ENCODE results near the gene SZRD1. TPM values are rescaled to one million over a fixed set of nuclear protein-coding genes. Genes with fewer than 3 reads are reported as not detected.

Gene SZRD1
- total RNA-seq, 1 experiment from 2014 or later: 136 TPM

GRCh38 chr1:16440131-16440469, 73.1 kb downstream of the SZRD1 start:
- peak; percentile 43 for ATAC-seq
- CTCF ChIA-PET: no interaction called here

GRCh38 chr1:16440470-16441281, 73.6 kb downstream of the SZRD1 start, which contains the start of gene NECAP2:
NECAP2 (plus strand) TSS chr1:16440724; CDS start chr1:16440762, 38 bp downstream.
- intact Hi-C loops (cut with micrococcal nuclease): loop anchor here (5.0 kb wide), 2 partner anchors 73 to 167 kb away; partner anchors contain the start of gene SZRD1
- peaks cover 3% of the 10 kb centered on the region for H3K4me1 ChIP-seq (ENCODE audit: insufficient read depth, low read length)
- peak within 1 kb of the TSS; percentile 87 for H3K9ac ChIP-seq (ENCODE audit: low read length)
- TF ChIP-seq EZH2 (IDR thresholded peaks at IDR 0.05; ENCODE audit: low read length, unreplicated experiment) (no peak), EZH2phosphoT487 (IDR thresholded peaks at IDR 0.05; ENCODE audit: borderline replicate concordance, low read length) (no peak)
- TF ChIP-seq, protein P1, sequence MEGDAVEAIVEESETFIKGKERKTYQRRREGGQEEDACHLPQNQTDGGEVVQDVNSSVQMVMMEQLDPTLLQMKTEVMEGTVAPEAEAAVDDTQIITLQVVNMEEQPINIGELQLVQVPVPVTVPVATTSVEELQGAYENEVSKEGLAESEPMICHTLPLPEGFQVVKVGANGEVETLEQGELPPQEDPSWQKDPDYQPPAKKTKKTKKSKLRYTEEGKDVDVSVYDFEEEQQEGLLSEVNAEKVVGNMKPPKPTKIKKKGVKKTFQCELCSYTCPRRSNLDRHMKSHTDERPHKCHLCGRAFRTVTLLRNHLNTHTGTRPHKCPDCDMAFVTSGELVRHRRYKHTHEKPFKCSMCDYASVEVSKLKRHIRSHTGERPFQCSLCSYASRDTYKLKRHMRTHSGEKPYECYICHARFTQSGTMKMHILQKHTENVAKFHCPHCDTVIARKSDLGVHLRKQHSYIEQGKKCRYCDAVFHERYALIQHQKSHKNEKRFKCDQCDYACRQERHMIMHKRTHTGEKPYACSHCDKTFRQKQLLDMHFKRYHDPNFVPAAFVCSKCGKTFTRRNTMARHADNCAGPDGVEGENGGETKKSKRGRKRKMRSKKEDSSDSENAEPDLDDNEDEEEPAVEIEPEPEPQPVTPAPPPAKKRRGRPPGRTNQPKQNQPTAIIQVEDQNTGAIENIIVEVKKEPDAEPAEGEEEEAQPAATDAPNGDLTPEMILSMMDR (conservative IDR thresholded peaks at IDR 0.05; ENCODE audit: low read depth, low read length): peak; percentile 82
- TSS peak; percentile 76 for BruUV-seq (replicated peaks)
- no peaks in the 10 kb centered on the region for H3K27me3 ChIP-seq (ENCODE audit: low read length)
- H3K27ac ChIP-seq (ENCODE audit: low read length): peak within 1 kb of the TSS; percentile 19; the same call in 1 of the 2 replicates
- peak within 1 kb of the TSS; percentile 90 for H3K4me3 ChIP-seq (ENCODE audit: low read length)
- ATAC-seq: peak; percentile 95
- peak within 1 kb of the TSS; percentile 93 for H2AFZ ChIP-seq (ENCODE audit: low read length)
- H3K4me2 ChIP-seq (ENCODE audit: low read length): peak within 1 kb of the TSS; percentile 89
- POLR2A ChIA-PET (ENCODE audit: unreplicated experiment): interaction anchor here (0.6 kb wide), 1 partner anchor 252 kb away, joined by 3 read pairs; no protein-coding TSS in a partner anchor
- H3K36me3 ChIP-seq (ENCODE audit: low read depth, low read length): peaks cover 4% of the 10 kb centered on the region; the same call in 1 of the 2 replicates
- H3K9me3 ChIP-seq (ENCODE audit: low read length): no peaks in the 10 kb centered on the region
- no peaks in the 10 kb centered on the region for H4K20me1 ChIP-seq (ENCODE audit: low read length)
- peak; percentile 93 for DNase-seq
- H3F3A ChIP-seq (ENCODE audit: low read length, unreplicated experiment): no peaks in the 10 kb centered on the region
- H3K9me2 ChIP-seq (replicated peaks; ENCODE audit: low read length): no peaks in the 10 kb centered on the region
- CTCF ChIA-PET: no interaction called here
- H3K79me2 ChIP-seq (ENCODE audit: low read length): peaks cover 32% of the 10 kb centered on the region

More at GRCh38 chr1:16440131-16440469, 73.1 kb downstream of the SZRD1 start:
- intact Hi-C loops (cut with micrococcal nuclease): loop anchor here (5.0 kb wide), 2 partner anchors 73 to 167 kb away; partner anchors contain the start of gene SZRD1
- Histone ChIP-seq H3K9me3 (ENCODE audit: low read length) (no peaks in the 10 kb centered on the region), H3K9ac (ENCODE audit: low read length) (peak overlapping the region; percentile 87), H3K4me3 (ENCODE audit: low read length) (peak overlapping the region; percentile 90), H3K36me3 (ENCODE audit: low read depth, low read length) (peaks cover 2% of the 10 kb centered on the region; the same call in 1 of the 2 replicates), H3K4me1 (ENCODE audit: insufficient read depth, low read length) (peaks cover 3% of the 10 kb centered on the region), H3K79me2 (ENCODE audit: low read length) (peaks cover 32% of the 10 kb centered on the region), H4K20me1 (ENCODE audit: low read length) (no peaks in the 10 kb centered on the region), H3F3A (ENCODE audit: low read length, unreplicated experiment) (no peaks in the 10 kb centered on the region), H3K9me2 (replicated peaks; ENCODE audit: low read length) (no peaks in the 10 kb centered on the region), H2AFZ (ENCODE audit: low read length) (peak overlapping the region; percentile 93), H3K27ac (ENCODE audit: low read length) (no peak overlapping the region), H3K27me3 (ENCODE audit: low read length) (no peaks in the 10 kb centered on the region), H3K4me2 (ENCODE audit: low read length) (peak overlapping the region; percentile 89)
- BruUV-seq (replicated peaks): TSS peak; percentile 22
- TF ChIP-seq EZH2 (IDR thresholded peaks at IDR 0.05; ENCODE audit: low read length, unreplicated experiment) (no peak), EZH2phosphoT487 (IDR thresholded peaks at IDR 0.05; ENCODE audit: borderline replicate concordance, low read length) (no peak)
- TF ChIP-seq, protein P1 (conservative IDR thresholded peaks at IDR 0.05; ENCODE audit: low read depth, low read length): no peak
- DNase-seq: peak; percentile 5
- POLR2A ChIA-PET (ENCODE audit: unreplicated experiment): interaction anchor here (0.6 kb wide), 1 partner anchor 251 kb away, joined by 3 read pairs; no protein-coding TSS in a partner anchor
